Transverse colon (tissue), 4 donors: ENCODE measurements around the gene PCED1A. TPM values are rescaled to one million over a fixed set of nuclear protein-coding genes. Genes with fewer than 3 reads are reported as not detected.

Experiments used
- DNase-seq: peaks from one replicate; pipeline ENCODE4 v3.0.0-alpha.2; 2019
- H3K27ac ChIP-seq, 4 donors: fragments of 200-600 bp; sonication (generic); 2 replicates each; pipeline ENCODE4 v1.5.1; 2016 to 2018; ENCODE audit warnings: inconsistent platforms in 4 of 4
- H3K27me3 ChIP-seq: fragments of 200-600 bp; sonication (generic); 2 replicates; pipeline ENCODE4 v1.5.1; 2017; ENCODE audit warnings: inconsistent platforms
- H3K36me3 ChIP-seq, 4 donors: fragments of 200-600 bp; sonication (generic); 2 replicates each; pipeline ENCODE4 v1.5.1; 2017 to 2019; ENCODE audit warnings: inconsistent platforms in 4 of 4
- H3K4me1 ChIP-seq, 4 donors: fragments of 200-600 bp; sonication (generic); 2 replicates each; pipeline ENCODE4 v1.5.1; 2017 to 2020; ENCODE audit warnings: inconsistent platforms in 4 of 4
- H3K4me3 ChIP-seq, 4 donors: fragments of 200-600 bp; sonication (generic); 1 replicate in 1 of 4; 2 replicates in 3 of 4; pipeline versions ENCODE4 v1.5.1 to v1.6.1; 2017 to 2019; ENCODE audit warnings: inconsistent platforms in 4 of 4
- H3K9me3 ChIP-seq, 2 donors: fragments of 200-600 bp; sonication (generic); 2 replicates each; pipeline ENCODE4 v1.5.1; 2017 to 2019; ENCODE audit warnings: inconsistent platforms in 2 of 2
- EP300 ChIP-seq: sonication (generic); formaldehyde crosslinking; IDR thresholded peaks from one replicate; pipeline ENCODE4 v1.6.1; 2017; ENCODE audit warnings: antibody characterized with exemption, low read depth
- POLR2A ChIP-seq: fragments of 450-650 bp; IDR thresholded peaks from one replicate; pipeline ENCODE4 v1.6.1; 2016; ENCODE audit warnings: antibody characterized with exemption, mild to moderate bottlenecking, moderate library complexity
- POLR2AphosphoS5 ChIP-seq, 3 donors: sonication (generic); formaldehyde crosslinking; IDR thresholded peaks; one replicate each; pipeline ENCODE4 v1.6.1; 2016; ENCODE audit warnings: antibody characterized with exemption in 3 of 3
- WGBS, 2 donors: methylation state at CpG; one replicate each; pipeline ENCODE4 v1.1.5; 2018; ENCODE audit warnings: low coverage in 1 of 2; 5-methylcytosine and 5-hydroxymethylcytosine counted together
- in situ Hi-C, 4 donors: fragments of 200-750 bp; cut with MboI; loops; one replicate each; pipeline versions ENCODE4 v1.15.0 to v1.15.1; 2017; ENCODE audit warnings: low sequenced_read_pairs in 3 of 4, low pct_ligation_motif_present in 1 of 4, low pct_unique_long_range_greater_than_20kb in 1 of 4
- intact Hi-C: fragments of 100-400 bp; cut with DNase I; formaldehyde crosslinking; loops from one replicate; pipeline ENCODE4 v1.15.1; 2023; ENCODE audit warnings: low total_unique reads
- total RNA-seq, 4 donors: library from RNA; depleted of rRNA; stranded (reverse); fragments of >200 nt; gene quantifications; one replicate each; pipeline ENCODE4 v1.1.0, GENCODE V29; 2016
- TF ChIP-seq, protein P1 (sequence below), 5 experiments: fragments of 200-600 bp in 3 of 5; fragments of 450-650 bp in 2 of 5; sonication (generic) in 3 of 5; IDR thresholded peaks; 1 replicate in 2 of 5; 2 replicates in 3 of 5; pipeline ENCODE4 v1.5.1; 2016 to 2017; ENCODE audit warnings: antibody characterized with exemption in 5 of 5, inconsistent platforms in 3 of 5, mild to moderate bottlenecking in 2 of 5, moderate library complexity in 1 of 5

Gene PCED1A
- total RNA-seq, 4 donors from 2014 or later: 15.5 to 85.7 (median 36.6) TPM

- H3K4me1 ChIP-seq: peaks cover 0 to 10% (median 7%) of the 10 kb centered on the region in 4 donors
- no peak overlapping the region for H3K4me3 ChIP-seq
- in situ Hi-C loops (no loop called here), intact Hi-C loops (loop anchor here (5.0 to 10.0 kb wide), 2 partner anchors 212 to 651 kb away; no protein-coding TSS in a partner anchor)
- H3K36me3 ChIP-seq: no peaks in the 10 kb centered on the region
- H3K27me3 ChIP-seq: peaks cover 38% of the 10 kb centered on the region
- H3K27ac ChIP-seq: no peak overlapping the region
- H3K9me3 ChIP-seq: no peaks in the 10 kb centered on the region
- no peak for DNase-seq
- TF ChIP-seq POLR2AphosphoS5 (IDR thresholded peaks at IDR 0.05): no peak
- WGBS, 2 donors: 74% methylated on average over 24 of the region's 24 CpGs; no CpG with 5 or more reads in 1 of the 2 donors
These were observed 45.0 kb downstream of the PCED1A start for GRCh38 chr20:2795451-2795850.

GRCh38 chr20:2794866-2795447 is 45.5 kb downstream of the PCED1A start:
- DNase-seq: no peak
- H3K27ac ChIP-seq: no peak overlapping the region
- TF ChIP-seq EP300 (no peak), POLR2AphosphoS5 (IDR thresholded peaks at IDR 0.05) (no peak), POLR2A (no peak)
- TF ChIP-seq, protein P1, sequence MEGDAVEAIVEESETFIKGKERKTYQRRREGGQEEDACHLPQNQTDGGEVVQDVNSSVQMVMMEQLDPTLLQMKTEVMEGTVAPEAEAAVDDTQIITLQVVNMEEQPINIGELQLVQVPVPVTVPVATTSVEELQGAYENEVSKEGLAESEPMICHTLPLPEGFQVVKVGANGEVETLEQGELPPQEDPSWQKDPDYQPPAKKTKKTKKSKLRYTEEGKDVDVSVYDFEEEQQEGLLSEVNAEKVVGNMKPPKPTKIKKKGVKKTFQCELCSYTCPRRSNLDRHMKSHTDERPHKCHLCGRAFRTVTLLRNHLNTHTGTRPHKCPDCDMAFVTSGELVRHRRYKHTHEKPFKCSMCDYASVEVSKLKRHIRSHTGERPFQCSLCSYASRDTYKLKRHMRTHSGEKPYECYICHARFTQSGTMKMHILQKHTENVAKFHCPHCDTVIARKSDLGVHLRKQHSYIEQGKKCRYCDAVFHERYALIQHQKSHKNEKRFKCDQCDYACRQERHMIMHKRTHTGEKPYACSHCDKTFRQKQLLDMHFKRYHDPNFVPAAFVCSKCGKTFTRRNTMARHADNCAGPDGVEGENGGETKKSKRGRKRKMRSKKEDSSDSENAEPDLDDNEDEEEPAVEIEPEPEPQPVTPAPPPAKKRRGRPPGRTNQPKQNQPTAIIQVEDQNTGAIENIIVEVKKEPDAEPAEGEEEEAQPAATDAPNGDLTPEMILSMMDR (IDR thresholded peaks at IDR 0.05): no peak
- in situ Hi-C loops: no loop called here
- H3K9me3 ChIP-seq: no peaks in the 10 kb centered on the region
- H3K36me3 ChIP-seq: no peaks in the 10 kb centered on the region
- H3K27me3 ChIP-seq: peaks cover 34% of the 10 kb centered on the region
- intact Hi-C loops: loop anchor here (5.0 to 10.0 kb wide), 2 partner anchors 212 to 650 kb away; no protein-coding TSS in a partner anchor
- WGBS, 2 donors: 78% methylated on average over 8 of the region's 11 CpGs; no CpG with 5 or more reads in 1 of the 2 donors
- peaks cover 0 to 5% (median 2%) of the 10 kb centered on the region in 4 donors for H3K4me1 ChIP-seq
- no peak overlapping the region for H3K4me3 ChIP-seq

DNA sequence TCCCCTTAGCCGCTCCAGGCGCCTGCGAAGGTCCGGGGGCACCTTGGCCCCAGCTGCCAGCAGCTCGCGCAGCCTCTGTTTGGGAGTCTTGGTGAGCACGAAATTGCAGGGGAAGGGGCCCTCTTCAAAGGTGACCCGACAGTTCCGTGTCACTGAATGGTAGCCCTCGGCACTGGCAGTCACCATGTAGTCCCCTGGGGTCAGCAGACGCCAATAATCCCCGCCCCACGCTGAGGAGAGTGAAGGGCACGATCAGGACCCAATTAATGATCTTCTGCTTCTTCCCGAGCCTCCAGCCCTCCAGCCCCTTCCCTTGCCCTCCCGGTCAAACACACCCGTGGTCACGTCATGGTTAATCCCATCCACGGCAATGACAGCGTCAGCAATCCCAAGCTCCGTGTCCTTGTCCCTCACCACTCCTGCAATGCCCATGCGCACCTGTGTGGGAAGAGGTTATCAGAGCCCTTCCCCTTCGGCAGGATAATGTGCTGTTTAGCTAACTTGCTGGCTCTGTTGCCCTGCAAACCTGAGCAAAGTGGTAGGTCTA is 46.2 kb downstream of the PCED1A start:
- intact Hi-C loops (loop anchor here (10.0 kb wide), 1 partner anchor 649 kb away; no protein-coding TSS in a partner anchor), in situ Hi-C loops (no loop called here)
- no peak for DNase-seq
- 89 to 96% methylated on average over 5 to 23 of the region's 23 CpGs for WGBS, 2 donors
- Histone ChIP-seq H3K4me1 (no peaks in the 10 kb centered on the region), H3K4me3 (no peak overlapping the region), H3K9me3 (no peaks in the 10 kb centered on the region), H3K27me3 (peaks cover 27% of the 10 kb centered on the region), H3K27ac (no peak overlapping the region), H3K36me3 (no peaks in the 10 kb centered on the region)
- TF ChIP-seq POLR2A: no peak
- no peak for TF ChIP-seq EP300
- TF ChIP-seq POLR2AphosphoS5 (IDR thresholded peaks at IDR 0.05): no peak
- TF ChIP-seq, protein P1 (IDR thresholded peaks at IDR 0.05): no peak

DNA sequence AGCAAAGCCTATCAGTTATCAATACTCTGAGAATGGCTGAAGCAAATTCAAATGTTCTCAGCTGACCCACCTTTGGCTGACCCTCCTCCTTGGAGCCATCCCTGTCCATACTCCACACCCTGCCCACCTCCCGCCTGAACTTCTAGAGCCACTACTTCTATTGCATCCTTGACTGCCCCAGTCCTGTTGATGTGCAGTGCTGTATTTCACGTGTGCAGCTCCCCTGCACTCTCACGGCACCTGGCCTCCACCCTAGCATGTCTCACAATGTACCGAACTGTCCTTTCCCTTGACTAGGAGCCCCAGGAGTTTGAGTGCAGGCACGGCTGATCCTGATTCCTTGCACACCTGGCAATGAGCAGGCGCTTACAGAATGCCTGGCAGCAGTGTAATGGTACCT is 47.0 kb downstream of the PCED1A start:
- Histone ChIP-seq H3K27ac (no peak overlapping the region), H3K9me3 (no peaks in the 10 kb centered on the region), H3K4me3 (no peak overlapping the region), H3K4me1 (no peaks in the 10 kb centered on the region), H3K36me3 (no peaks in the 10 kb centered on the region), H3K27me3 (peaks cover 19% of the 10 kb centered on the region)
- intact Hi-C loops: loop anchor here (10.0 kb wide), 1 partner anchor 649 kb away; no protein-coding TSS in a partner anchor
- in situ Hi-C loops: no loop called here
- TF ChIP-seq POLR2A: no peak
- 79% methylated on average over 6 of the region's 6 CpGs; no CpG with 5 or more reads in 1 of the 2 donors for WGBS, 2 donors
- DNase-seq: no peak

Other genes with a start within 250 kb of the PCED1A start
- gene NOP56, start 188.0 kb downstream of the PCED1A start, total RNA-seq: 100 to 1,000 TPM in 2 of 4 donors, 10 to 100 TPM in 2; 32.8 to 303 (median 126) TPM
- gene IDH3B, start 176.4 kb downstream of the PCED1A start, total RNA-seq: 100 to 1,000 TPM in 2 of 4 donors, 10 to 100 TPM in 2; 71.8 to 152 (median 106) TPM
- 100 to 1,000 TPM in 1 of 4 donors, 1 to 10 TPM in 3; 3.7 to 101 (median 5.4) TPM for gene EBF4, start 147.9 kb downstream of the PCED1A start, total RNA-seq
- gene CPXM1, start 40.0 kb downstream of the PCED1A start, total RNA-seq: 1 to 10 TPM in 2 of 4 donors, under 1 TPM in 2; 0.80 to 2.6 (median 1.0) TPM
- not detected for gene C20orf141, start 25.7 kb downstream of the PCED1A start, total RNA-seq
- not detected for gene TMEM239, start 24.3 kb downstream of the PCED1A start, total RNA-seq
- gene VPS16, start 90 bp upstream of the PCED1A start, total RNA-seq: 10 to 100 TPM; 29.2 to 42.2 (median 36.7) TPM
- gene PTPRA, start 32.8 kb upstream of the PCED1A start, total RNA-seq: 10 to 100 TPM; 32.2 to 55.8 (median 45.8) TPM
- not detected for gene GNRH2, start 203.0 kb upstream of the PCED1A start, total RNA-seq
- gene MRPS26, start 205.4 kb upstream of the PCED1A start, total RNA-seq: 10 to 100 TPM; 42.7 to 88.3 (median 54.3) TPM
- not detected for gene OXT, start 231.0 kb upstream of the PCED1A start, total RNA-seq
- not detected for gene AVP, start 244.1 kb upstream of the PCED1A start, total RNA-seq